ENCODE measurements around the gene ESF1. TPM values are rescaled to one million over a fixed set of nuclear protein-coding genes. Genes with fewer than 3 reads are reported as not detected.

ESF1 gene, protein sequence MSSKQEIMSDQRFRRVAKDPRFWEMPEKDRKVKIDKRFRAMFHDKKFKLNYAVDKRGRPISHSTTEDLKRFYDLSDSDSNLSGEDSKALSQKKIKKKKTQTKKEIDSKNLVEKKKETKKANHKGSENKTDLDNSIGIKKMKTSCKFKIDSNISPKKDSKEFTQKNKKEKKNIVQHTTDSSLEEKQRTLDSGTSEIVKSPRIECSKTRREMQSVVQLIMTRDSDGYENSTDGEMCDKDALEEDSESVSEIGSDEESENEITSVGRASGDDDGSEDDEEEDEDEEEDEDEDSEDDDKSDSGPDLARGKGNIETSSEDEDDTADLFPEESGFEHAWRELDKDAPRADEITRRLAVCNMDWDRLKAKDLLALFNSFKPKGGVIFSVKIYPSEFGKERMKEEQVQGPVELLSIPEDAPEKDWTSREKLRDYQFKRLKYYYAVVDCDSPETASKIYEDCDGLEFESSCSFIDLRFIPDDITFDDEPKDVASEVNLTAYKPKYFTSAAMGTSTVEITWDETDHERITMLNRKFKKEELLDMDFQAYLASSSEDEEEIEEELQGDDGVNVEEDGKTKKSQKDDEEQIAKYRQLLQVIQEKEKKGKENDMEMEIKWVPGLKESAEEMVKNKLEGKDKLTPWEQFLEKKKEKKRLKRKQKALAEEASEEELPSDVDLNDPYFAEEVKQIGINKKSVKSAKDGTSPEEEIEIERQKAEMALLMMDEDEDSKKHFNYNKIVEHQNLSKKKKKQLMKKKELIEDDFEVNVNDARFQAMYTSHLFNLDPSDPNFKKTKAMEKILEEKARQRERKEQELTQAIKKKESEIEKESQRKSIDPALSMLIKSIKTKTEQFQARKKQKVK
- total RNA-seq = 26.3 and 32.9 TPM in 2 replicates

DNA sequence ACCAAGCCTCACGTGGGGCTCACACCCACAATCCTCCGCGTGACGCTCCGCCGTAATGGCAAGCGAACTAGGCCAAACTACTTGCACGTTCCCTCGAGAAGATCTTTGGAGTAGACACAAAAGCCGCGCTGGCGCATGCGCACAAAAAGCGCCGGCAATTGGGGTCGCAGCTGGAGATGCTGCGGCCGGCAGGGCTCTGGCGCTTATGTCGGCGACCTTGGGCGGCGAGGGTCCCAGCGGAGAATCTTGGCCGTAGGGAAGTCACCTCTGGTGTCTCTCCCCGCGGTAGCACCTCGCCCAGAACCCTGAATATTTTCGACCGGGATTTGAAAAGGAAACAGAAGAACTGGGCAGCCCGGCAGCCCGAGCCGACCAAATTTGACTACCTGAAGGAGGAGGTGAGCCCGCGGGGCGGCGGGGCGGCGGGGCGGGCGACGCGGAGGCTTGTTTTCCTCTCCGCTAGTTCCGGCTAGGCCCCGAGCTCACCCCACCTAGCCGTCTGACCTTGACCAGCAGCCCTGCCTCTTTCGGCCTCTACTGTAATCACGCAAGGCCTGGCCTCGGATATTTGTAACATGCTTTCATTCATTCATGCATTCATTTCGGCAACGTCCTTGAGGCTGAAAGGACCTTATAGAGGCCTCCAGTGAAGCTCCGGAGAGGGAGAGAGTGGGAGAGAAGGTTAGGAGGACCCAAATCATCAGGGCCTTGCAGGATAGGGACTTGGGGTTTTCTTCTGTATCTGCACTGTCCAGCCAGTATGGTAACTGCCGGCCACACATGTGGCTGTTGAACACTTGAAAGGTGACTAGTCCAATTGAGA lies at the start of gene ESF1, which contains the start of gene NDUFAF5:
ESF1 (minus strand) TSS at position 27 of the 823 bp plus-strand sequence. CDS start 1,779 bp downstream, outside the sequence.
NDUFAF5 (plus strand) TSS at position 136 of the 823 bp plus-strand sequence; CDS start at position 177, 41 bp downstream.

Other genes with a start within 250 kb of the ESF1 start
- 15.0 and 19.5 TPM in 2 replicates for gene TASP1, start 146.0 kb downstream of the ESF1 start, total RNA-seq
- gene NDUFAF5, start 109 bp upstream of the ESF1 start, total RNA-seq = 16.4 and 17.3 TPM in 2 replicates
- gene SEL1L2, start 205.7 kb upstream of the ESF1 start, total RNA-seq = not detected in 2 replicates
- gene MACROD2, start 210.6 kb upstream of the ESF1 start, total RNA-seq = 1.4 and 4.3 TPM in 2 replicates